Right atrium auricular region (tissue), 2 donors: ENCODE data around the gene PSMB5. TPM values are rescaled to one million over a fixed set of nuclear protein-coding genes. Genes with fewer than 3 reads are reported as not detected.
A peak's percentile ranks its signal among the peaks of the same experiment; 100 is the strongest.

Experiments used
- DNase-seq: peaks from one replicate; pipeline ENCODE4 v3.0.0-alpha.2; 2019; ENCODE audit warnings: low spot score
- H3K27ac ChIP-seq, 2 donors: fragments of 200-600 bp; sonication (generic); 1 replicate in 1 of 2; 2 replicates in 1 of 2; pipeline ENCODE4 v1.5.1; 2016 to 2019
- H3K27me3 ChIP-seq, 2 donors: fragments of 200-600 bp; sonication (generic); one replicate each; pipeline versions ENCODE4 v1.5.1 to v1.6.0; 2017 to 2019
- H3K36me3 ChIP-seq: fragments of 200-600 bp; sonication (generic); one replicate; pipeline ENCODE4 v1.5.1; 2016
- H3K4me1 ChIP-seq, 2 donors: fragments of 200-600 bp; sonication (generic); one replicate each; pipeline versions ENCODE4 v1.5.1 to v1.6.0; 2017 to 2019
- H3K4me3 ChIP-seq, 2 donors: fragments of 200-600 bp; sonication (generic); 1 replicate in 1 of 2; 2 replicates in 1 of 2; pipeline ENCODE4 v1.5.1; 2017 to 2019; ENCODE audit warnings: mild to moderate bottlenecking in 1 of 2, moderate library complexity in 1 of 2
- H3K9me3 ChIP-seq, 2 donors: fragments of 200-600 bp; sonication (generic); one replicate each; pipeline ENCODE4 v1.5.1; 2019
- CTCF ChIP-seq, 2 donors: fragments of 200-600 bp; sonication (generic); IDR thresholded peaks; one replicate each; pipeline ENCODE4 v1.5.1; 2019; ENCODE audit warnings: antibody characterized with exemption in 2 of 2
- total RNA-seq, 2 donors: library from RNA; depleted of rRNA; stranded (reverse); fragments of >200 nt; gene quantifications; one replicate each; pipeline ENCODE4 v1.1.0, GENCODE V29; 2016

The PSMB5 gene
- 100 to 1,000 TPM; 105 to 122 TPM for total RNA-seq

- DNase-seq = peak; percentile 93
- peaks cover 0 to 21% of the 10 kb centered on the region in 2 donors for H3K4me1 ChIP-seq
- peaks cover 37% of the 10 kb centered on the region for H3K36me3 ChIP-seq
- TF ChIP-seq CTCF (IDR thresholded peaks at IDR 0.05) = no peak
- no peaks in the 10 kb centered on the region for H3K9me3 ChIP-seq
- H3K4me3 ChIP-seq = peak within 1 kb of the TSS; percentile 80
- H3K27ac ChIP-seq = peak within 1 kb of the TSS; percentile 92 to 95
- H3K27me3 ChIP-seq = no peaks in the 10 kb centered on the region
Observed at GRCh38 chr14:23034498-23035302, at the start of gene PSMB5. Gene PSMB5, minus strand, starts transcription at chr14:23034900. Its CDS starts 19 bp downstream, at chr14:23034881.

GRCh38 chr14:23080474-23080873, 45.8 kb upstream of the PSMB5 start:
- Histone ChIP-seq H3K36me3 (peaks cover 89% of the 10 kb centered on the region), H3K27ac (no peak overlapping the region), H3K4me1 (peaks cover 0 to 32% of the 10 kb centered on the region in 2 donors), H3K4me3 (no peak overlapping the region), H3K9me3 (no peaks in the 10 kb centered on the region), H3K27me3 (no peaks in the 10 kb centered on the region)
- no peak for DNase-seq
- no peak for TF ChIP-seq CTCF (IDR thresholded peaks at IDR 0.05)

- peaks cover 0 to 32% of the 10 kb centered on the region in 2 donors for H3K4me1 ChIP-seq
- TF ChIP-seq CTCF (IDR thresholded peaks at IDR 0.05) = no peak
- no peaks in the 10 kb centered on the region for H3K27me3 ChIP-seq
- H3K36me3 ChIP-seq = peaks cover 89% of the 10 kb centered on the region
- H3K9me3 ChIP-seq = no peaks in the 10 kb centered on the region
- no peak for DNase-seq
- H3K4me3 ChIP-seq = no peak overlapping the region
- H3K27ac ChIP-seq = peak overlapping the region; percentile 27 to 38
Observed at GRCh38 chr14:23079716-23080115, 45.0 kb upstream of the PSMB5 start.

GRCh38 chr14:23078692-23079116, 44.0 kb upstream of the PSMB5 start:
- peaks cover 89% of the 10 kb centered on the region for H3K36me3 ChIP-seq
- H3K9me3 ChIP-seq = no peaks in the 10 kb centered on the region
- peaks cover 0 to 32% of the 10 kb centered on the region in 2 donors for H3K4me1 ChIP-seq
- peak; percentile 91 for DNase-seq
- TF ChIP-seq CTCF (IDR thresholded peaks at IDR 0.05) = no peak
- H3K4me3 ChIP-seq = no peak overlapping the region
- H3K27me3 ChIP-seq = no peaks in the 10 kb centered on the region
- peak overlapping the region; percentile 27 to 42 for H3K27ac ChIP-seq

GRCh38 chr14:23077962-23078361, 43.3 kb upstream of the PSMB5 start:
- H3K36me3 ChIP-seq = peaks cover 90% of the 10 kb centered on the region

More at GRCh38 chr14:23077962-23078361, 43.3 kb upstream of the PSMB5 start:
- no peak for TF ChIP-seq CTCF (IDR thresholded peaks at IDR 0.05)
- no peak for DNase-seq
- Histone ChIP-seq H3K9me3 (no peaks in the 10 kb centered on the region), H3K27me3 (no peaks in the 10 kb centered on the region), H3K27ac (peak overlapping the region; percentile 27 to 42), H3K4me3 (no peak overlapping the region), H3K4me1 (peaks cover 0 to 34% of the 10 kb centered on the region in 2 donors)
